Gastroesophageal sphincter (tissue), 4 donors: ENCODE results near the gene UCKL1. TPM values are rescaled to one million over a fixed set of nuclear protein-coding genes. Genes with fewer than 3 reads are reported as not detected.

Experiments used
- ATAC-seq: fragments of 150-250 bp; one replicate; pipeline ENCODE4 v1.9.1; 2016; ENCODE audit warnings: mild to moderate bottlenecking, moderate library complexity
- H3K27ac ChIP-seq, 4 donors: fragments of 200-600 bp; sonication (generic) in 3 of 4; 1 replicate in 3 of 4; 2 replicates in 1 of 4; pipeline ENCODE4 v1.5.1; 2016 to 2019
- H3K27me3 ChIP-seq: fragments of 200-600 bp; sonication (generic); one replicate; pipeline ENCODE4 v1.5.1; 2019
- H3K36me3 ChIP-seq, 2 donors: fragments of 200-600 bp; sonication (generic); one replicate each; pipeline ENCODE4 v1.5.1; 2019; ENCODE audit warnings: control low read depth in 1 of 2
- H3K4me1 ChIP-seq, 3 donors: fragments of 200-600 bp; sonication (generic); 1 replicate in 2 of 3; 2 replicates in 1 of 3; pipeline ENCODE4 v1.5.1; 2016 to 2019; ENCODE audit warnings: control low read depth in 2 of 3
- H3K4me3 ChIP-seq, 2 donors: fragments of 200-600 bp; sonication (generic); one replicate each; pipeline ENCODE4 v1.5.1; 2019; ENCODE audit warnings: mild to moderate bottlenecking in 1 of 2, moderate library complexity in 1 of 2
- H3K9me3 ChIP-seq, 3 donors: fragments of 200-600 bp; sonication (generic); one replicate each; pipeline ENCODE4 v1.5.1; 2017 to 2019; ENCODE audit warnings: control low read depth in 2 of 3
- EP300 ChIP-seq: sonication (generic); formaldehyde crosslinking; IDR thresholded peaks from one replicate; pipeline ENCODE4 v1.6.1; 2017; ENCODE audit warnings: antibody characterized with exemption, mild to moderate bottlenecking
- POLR2A ChIP-seq, 2 donors: fragments of 450-650 bp; IDR thresholded peaks; one replicate each; pipeline ENCODE4 v1.6.1; 2017; ENCODE audit warnings: antibody characterized with exemption in 2 of 2, mild to moderate bottlenecking in 2 of 2, moderate library complexity in 1 of 2
- POLR2AphosphoS5 ChIP-seq: sonication (generic); formaldehyde crosslinking; IDR thresholded peaks from one replicate; pipeline ENCODE4 v1.6.1; 2017; ENCODE audit warnings: antibody characterized with exemption
- WGBS, 2 donors: methylation state at CpG; one replicate each; pipeline ENCODE4 v1.1.5; 2018; ENCODE audit warnings: low coverage in 1 of 2; 5-methylcytosine and 5-hydroxymethylcytosine counted together
- total RNA-seq, 4 donors: library from RNA; depleted of rRNA; stranded (reverse); fragments of >200 nt; gene quantifications; one replicate each; pipeline ENCODE4 v1.1.0, GENCODE V29; 2016
- TF ChIP-seq, protein P1 (sequence below), 4 experiments: fragments of 200-600 bp in 2 of 4; fragments of 450-650 bp in 2 of 4; sonication (generic) in 1 of 4; IDR thresholded peaks; one replicate each; pipeline ENCODE4 v1.5.1; 2017 to 2019; ENCODE audit warnings: antibody characterized with exemption in 4 of 4, mild to moderate bottlenecking in 2 of 4, moderate library complexity in 2 of 4

The UCKL1 gene
- total RNA-seq, 4 donors from 2014 or later: 19.8 to 27.7 (median 22.6) TPM

DNA sequence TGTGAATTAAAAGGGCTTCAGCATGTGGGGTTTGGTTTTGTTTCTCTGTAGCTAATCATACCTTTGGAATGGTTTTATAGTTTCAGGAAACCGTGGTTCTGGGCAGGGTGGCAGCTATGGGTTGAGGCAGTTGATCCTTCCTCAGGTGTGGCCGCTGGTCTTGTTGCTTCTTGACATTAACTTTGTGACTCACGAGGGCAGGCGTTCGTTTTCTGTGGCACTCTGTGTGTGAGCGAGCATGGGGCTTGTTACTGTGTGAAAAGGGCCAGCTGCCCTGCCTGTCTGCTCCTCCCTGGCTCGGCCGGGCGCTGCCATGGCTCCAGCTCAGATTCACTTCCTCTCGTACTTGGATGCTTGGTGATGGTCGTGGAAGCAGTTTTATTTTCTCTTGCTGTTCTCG lies 45.0 kb downstream of the UCKL1 start:
- H3K36me3 ChIP-seq: no peaks in the 10 kb centered on the region
- no peak for ATAC-seq
- peaks cover 0 to 33% (median 0%) of the 10 kb centered on the region in 3 donors for H3K4me1 ChIP-seq
- H3K27ac ChIP-seq: no peak overlapping the region
- TF ChIP-seq POLR2AphosphoS5: no peak
- H3K9me3 ChIP-seq: no peaks in the 10 kb centered on the region
- no peak overlapping the region for H3K4me3 ChIP-seq
- H3K27me3 ChIP-seq: no peaks in the 10 kb centered on the region
- 41 to 49% methylated on average over 7 to 9 of the region's 12 CpGs for WGBS, 2 donors

DNA sequence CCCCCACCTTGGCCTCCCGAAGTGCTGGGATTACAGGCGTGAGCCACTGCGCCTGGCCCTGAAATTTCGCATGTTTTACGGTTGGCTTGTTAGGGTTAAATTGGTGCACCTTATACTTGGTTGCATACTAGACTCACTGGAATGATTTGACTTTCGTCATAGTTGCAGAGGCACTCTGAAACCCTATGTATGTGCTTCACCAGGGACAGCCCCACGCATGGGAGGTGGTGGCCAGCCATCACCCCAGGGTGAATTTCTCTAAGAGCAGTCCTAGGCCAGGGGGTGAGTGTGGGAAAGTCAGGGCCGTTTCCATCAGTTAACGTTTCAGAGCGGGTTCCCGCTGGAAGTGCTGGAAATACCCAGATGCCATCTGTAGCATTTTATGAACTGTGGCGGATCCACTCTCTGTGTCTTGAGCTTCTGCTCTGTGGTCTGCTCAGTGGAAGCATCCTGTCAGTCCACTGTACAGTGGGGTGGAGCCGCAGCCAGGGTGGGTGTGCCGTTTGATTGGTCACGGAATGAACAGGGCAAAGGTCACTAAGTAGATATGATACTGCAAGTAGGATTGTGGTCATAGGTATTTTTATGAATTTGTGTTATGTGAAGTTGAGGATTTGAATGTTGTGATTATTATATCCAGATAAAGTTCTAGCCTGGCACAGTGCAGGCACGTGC lies 48.1 kb downstream of the UCKL1 start:
- peaks cover 0 to 40% (median 0%) of the 10 kb centered on the region in 3 donors for H3K4me1 ChIP-seq
- H3K9me3 ChIP-seq: no peaks in the 10 kb centered on the region
- no peaks in the 10 kb centered on the region for H3K36me3 ChIP-seq
- H3K27ac ChIP-seq: no peak overlapping the region
- TF ChIP-seq POLR2A (IDR thresholded peaks at IDR 0.05): no peak
- TF ChIP-seq, protein P1, sequence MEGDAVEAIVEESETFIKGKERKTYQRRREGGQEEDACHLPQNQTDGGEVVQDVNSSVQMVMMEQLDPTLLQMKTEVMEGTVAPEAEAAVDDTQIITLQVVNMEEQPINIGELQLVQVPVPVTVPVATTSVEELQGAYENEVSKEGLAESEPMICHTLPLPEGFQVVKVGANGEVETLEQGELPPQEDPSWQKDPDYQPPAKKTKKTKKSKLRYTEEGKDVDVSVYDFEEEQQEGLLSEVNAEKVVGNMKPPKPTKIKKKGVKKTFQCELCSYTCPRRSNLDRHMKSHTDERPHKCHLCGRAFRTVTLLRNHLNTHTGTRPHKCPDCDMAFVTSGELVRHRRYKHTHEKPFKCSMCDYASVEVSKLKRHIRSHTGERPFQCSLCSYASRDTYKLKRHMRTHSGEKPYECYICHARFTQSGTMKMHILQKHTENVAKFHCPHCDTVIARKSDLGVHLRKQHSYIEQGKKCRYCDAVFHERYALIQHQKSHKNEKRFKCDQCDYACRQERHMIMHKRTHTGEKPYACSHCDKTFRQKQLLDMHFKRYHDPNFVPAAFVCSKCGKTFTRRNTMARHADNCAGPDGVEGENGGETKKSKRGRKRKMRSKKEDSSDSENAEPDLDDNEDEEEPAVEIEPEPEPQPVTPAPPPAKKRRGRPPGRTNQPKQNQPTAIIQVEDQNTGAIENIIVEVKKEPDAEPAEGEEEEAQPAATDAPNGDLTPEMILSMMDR (IDR thresholded peaks at IDR 0.05): no peak
- no peak for TF ChIP-seq EP300
- TF ChIP-seq POLR2AphosphoS5: no peak
- ATAC-seq: no peak
- 77 to 79% methylated on average over 9 to 12 of the region's 16 CpGs for WGBS, 2 donors
- no peak overlapping the region for H3K4me3 ChIP-seq
- no peaks in the 10 kb centered on the region for H3K27me3 ChIP-seq

DNA sequence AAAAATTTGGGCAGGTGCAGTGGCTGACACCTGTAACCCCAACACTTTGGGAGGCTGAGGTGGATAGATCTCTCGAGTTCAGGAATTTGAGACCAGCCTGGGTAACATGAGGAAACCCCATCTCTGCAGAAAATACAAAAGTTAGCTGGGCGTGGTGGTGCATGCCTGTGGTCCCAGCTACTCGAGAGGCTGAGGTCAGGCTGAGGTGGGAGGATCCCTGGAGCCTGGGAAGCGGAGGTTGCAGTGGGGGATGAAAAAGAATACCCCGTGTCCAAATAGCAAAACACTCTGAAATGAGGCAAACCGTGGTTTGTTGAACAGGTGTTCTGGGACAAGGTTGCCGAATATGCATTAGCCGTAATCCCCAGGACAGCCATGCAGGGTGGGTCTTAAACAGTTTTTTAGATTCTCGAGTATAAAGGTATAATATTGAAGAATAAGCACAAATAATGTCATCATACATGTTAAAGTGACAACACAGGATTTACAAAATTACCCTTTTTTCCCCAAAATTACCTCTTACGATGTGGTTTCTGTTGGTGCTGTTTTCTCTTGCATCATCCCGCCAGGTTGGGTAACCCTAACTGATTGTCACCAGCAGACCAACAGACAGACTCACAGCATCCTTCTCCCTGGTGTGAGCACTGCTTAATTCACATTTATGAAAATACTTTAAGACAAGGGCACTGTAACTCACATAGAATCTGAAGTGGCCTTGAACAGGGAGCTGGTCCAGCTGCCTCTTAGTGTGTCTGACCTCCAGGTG lies 52.2 kb downstream of the UCKL1 start:
- WGBS, 2 donors: 83 to 86% methylated on average over 8 to 10 of the region's 11 CpGs
- no peaks in the 10 kb centered on the region for H3K27me3 ChIP-seq

DNA sequence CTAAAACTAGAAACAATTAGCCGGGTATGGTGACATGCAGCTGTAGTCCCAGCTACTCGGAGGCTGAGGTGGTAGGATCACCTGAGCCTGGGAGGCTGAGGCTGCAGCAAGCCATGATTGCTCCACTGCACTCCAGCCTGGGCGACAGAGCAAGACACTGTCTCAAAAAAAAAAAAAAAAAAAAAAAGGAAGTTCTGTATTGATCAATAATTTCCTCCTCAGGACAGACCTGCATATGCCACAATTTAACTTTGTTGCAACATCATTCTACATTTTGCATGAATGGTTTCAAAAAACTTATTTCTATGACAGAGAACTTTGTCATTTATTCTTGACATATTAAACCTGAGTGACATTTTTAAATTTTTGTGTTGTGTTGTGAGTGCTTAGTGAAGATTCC lies 55.8 kb downstream of the UCKL1 start:
- no peaks in the 10 kb centered on the region for H3K36me3 ChIP-seq
- H3K9me3 ChIP-seq: no peaks in the 10 kb centered on the region
- H3K27ac ChIP-seq: no peak overlapping the region
- TF ChIP-seq EP300 (no peak), POLR2AphosphoS5 (no peak), POLR2A (IDR thresholded peaks at IDR 0.05) (no peak)
- TF ChIP-seq, protein P1 (IDR thresholded peaks at IDR 0.05): no peak
- H3K4me1 ChIP-seq: peaks cover 0 to 69% (median 18%) of the 10 kb centered on the region in 3 donors
- no peak overlapping the region for H3K4me3 ChIP-seq
- WGBS, 2 donors: 74 to 86% methylated on average over 2 of the region's 3 CpGs
- no peak for ATAC-seq
- H3K27me3 ChIP-seq: no peaks in the 10 kb centered on the region

More for the DNA sequence above, 52.2 kb downstream of the UCKL1 start:
- Histone ChIP-seq H3K9me3 (no peaks in the 10 kb centered on the region), H3K27ac (no peak overlapping the region), H3K4me3 (no peak overlapping the region), H3K4me1 (peaks cover 0 to 41% (median 3%) of the 10 kb centered on the region in 3 donors), H3K36me3 (no peaks in the 10 kb centered on the region)
- ATAC-seq: no peak
- TF ChIP-seq POLR2A (IDR thresholded peaks at IDR 0.05): no peak

DNA sequence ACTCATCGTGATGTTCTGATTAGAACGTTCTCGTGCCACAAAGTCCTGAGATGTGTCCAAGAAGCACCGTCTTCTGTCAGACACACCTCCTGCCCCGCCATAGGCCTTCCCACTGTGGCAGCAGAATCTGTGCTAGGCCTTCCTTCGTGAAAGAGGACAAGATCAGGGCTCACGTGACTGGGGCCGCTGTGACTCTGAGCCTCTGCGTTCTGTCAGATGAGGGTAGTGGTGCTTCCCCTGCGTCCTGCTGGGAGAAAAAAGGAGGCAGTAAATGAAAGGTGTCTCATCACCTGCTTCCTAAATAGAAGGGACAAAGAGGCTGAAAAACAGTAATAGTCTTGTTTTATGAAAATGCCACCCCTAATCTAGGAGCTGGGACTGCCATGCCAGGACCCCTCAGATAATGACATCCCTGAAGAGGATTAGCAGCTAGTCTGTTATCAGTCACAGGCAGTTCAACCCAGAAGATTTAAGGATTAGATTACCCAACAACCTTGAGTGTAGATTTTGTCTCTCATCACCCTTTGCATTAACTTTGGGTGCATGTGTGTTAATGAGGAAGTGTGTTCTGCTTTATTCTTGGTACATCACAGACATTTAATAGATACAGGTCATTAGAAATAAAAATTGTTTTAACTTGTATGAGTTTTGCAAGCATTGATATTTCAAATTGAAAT lies 57.2 kb downstream of the UCKL1 start:
- Histone ChIP-seq H3K27ac (no peak overlapping the region), H3K4me1 (peaks cover 0 to 76% (median 18%) of the 10 kb centered on the region in 3 donors), H3K36me3 (no peaks in the 10 kb centered on the region), H3K4me3 (no peak overlapping the region), H3K9me3 (no peaks in the 10 kb centered on the region), H3K27me3 (no peaks in the 10 kb centered on the region)
- ATAC-seq: no peak
- TF ChIP-seq POLR2A (IDR thresholded peaks at IDR 0.05) (no peak), POLR2AphosphoS5 (no peak), EP300 (no peak)
- TF ChIP-seq, protein P1 (IDR thresholded peaks at IDR 0.05): no peak
- 68% methylated on average over 10 of the region's 10 CpGs; no CpG with 5 or more reads in 1 of the 2 donors for WGBS, 2 donors
